ENCODE results near the gene CHEK1. TPM values are rescaled to one million over a fixed set of nuclear protein-coding genes. Genes with fewer than 3 reads are reported as not detected.

Gene CHEK1
- total RNA-seq, 6 experiments from 2014 or later = 23.8 to 43.6 (median 39.7) TPM

DNA sequence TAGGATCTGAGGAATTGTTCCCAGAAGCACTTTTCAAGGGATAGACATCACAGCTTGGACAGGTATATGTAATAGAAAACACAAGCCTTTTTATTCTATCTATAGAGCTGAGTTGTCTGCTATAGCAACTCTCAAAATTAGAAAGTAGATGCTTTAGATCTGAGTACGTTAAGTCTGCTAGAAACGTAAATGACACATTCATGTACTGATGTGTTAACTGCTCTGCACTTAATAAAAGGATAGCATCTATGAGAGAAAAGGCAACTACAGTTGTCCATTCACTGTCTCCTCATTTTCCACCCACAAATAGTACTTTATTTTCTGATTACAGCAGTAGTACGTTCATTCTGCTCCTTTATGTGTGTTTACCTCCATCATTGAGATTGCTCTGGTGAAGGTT, 38.3 kb upstream of the CHEK1 start:
- Mint-ChIP-seq H3K4me3 (no peak overlapping the region), H3K27me3 (ENCODE audit: insufficient read depth) (peaks cover 1% of the 10 kb centered on the region; the same call in 1 of the 2 replicates), H3K9me3 (no peaks in the 10 kb centered on the region), H3K27ac (no peak overlapping the region), H3K36me3 (ENCODE audit: low read depth) (peaks cover 19% of the 10 kb centered on the region), H3K4me1 (ENCODE audit: low read depth) (peaks cover 25% of the 10 kb centered on the region)
- TF ChIP-seq, protein P1, sequence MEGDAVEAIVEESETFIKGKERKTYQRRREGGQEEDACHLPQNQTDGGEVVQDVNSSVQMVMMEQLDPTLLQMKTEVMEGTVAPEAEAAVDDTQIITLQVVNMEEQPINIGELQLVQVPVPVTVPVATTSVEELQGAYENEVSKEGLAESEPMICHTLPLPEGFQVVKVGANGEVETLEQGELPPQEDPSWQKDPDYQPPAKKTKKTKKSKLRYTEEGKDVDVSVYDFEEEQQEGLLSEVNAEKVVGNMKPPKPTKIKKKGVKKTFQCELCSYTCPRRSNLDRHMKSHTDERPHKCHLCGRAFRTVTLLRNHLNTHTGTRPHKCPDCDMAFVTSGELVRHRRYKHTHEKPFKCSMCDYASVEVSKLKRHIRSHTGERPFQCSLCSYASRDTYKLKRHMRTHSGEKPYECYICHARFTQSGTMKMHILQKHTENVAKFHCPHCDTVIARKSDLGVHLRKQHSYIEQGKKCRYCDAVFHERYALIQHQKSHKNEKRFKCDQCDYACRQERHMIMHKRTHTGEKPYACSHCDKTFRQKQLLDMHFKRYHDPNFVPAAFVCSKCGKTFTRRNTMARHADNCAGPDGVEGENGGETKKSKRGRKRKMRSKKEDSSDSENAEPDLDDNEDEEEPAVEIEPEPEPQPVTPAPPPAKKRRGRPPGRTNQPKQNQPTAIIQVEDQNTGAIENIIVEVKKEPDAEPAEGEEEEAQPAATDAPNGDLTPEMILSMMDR (IDR thresholded peaks at IDR 0.05) = no peak
- DNase-seq = no peak

DNA sequence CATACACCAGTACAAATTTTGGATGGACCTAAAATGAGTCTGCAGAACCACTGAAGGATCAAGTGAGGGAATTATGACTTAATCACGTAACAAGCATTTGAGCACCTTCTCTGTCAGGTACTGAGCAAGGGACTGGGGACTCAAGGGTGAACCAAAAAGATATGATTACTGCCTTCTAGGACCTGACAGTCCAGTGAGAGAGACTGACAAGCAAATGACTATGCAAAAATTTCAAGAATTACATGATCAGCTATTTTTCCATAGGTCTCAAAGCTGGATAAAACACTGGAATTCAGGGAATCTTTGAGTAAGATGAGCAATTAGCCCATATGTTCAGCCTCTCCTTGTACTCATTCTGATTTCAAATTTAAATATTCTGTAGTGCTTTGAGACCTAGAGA, 37.5 kb upstream of the CHEK1 start:
- Mint-ChIP-seq H3K4me3 (no peak overlapping the region), H3K9me3 (no peaks in the 10 kb centered on the region), H3K36me3 (ENCODE audit: low read depth) (peaks cover 19% of the 10 kb centered on the region), H3K27me3 (ENCODE audit: insufficient read depth) (peaks cover 1% of the 10 kb centered on the region; the same call in 1 of the 2 replicates), H3K27ac (no peak overlapping the region), H3K4me1 (ENCODE audit: low read depth) (peaks cover 27% of the 10 kb centered on the region)
- TF ChIP-seq, protein P1 (IDR thresholded peaks at IDR 0.05) = no peak
- DNase-seq = no peak

DNA sequence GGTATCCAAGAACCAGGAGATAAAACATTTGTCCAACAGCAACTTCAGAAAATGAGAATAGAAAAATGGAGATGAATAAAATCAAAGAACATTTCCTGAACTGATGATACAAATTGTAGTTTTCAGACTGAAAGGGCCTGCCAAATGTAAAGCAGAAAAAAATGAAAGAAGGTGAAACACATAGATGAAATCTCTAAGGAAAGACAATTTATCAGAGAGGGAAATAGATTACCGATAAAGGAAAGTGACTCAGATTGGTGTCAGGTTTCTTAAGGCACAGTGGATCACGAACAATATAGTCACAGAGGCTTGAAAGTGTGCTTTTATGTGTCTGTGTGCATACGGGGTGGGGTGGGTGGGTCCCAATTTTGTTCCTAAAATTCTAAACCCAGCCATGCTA, 36.5 kb upstream of the CHEK1 start:
- H3K9me3 Mint-ChIP-seq = no peaks in the 10 kb centered on the region
- H3K27me3 Mint-ChIP-seq (ENCODE audit: insufficient read depth) = peaks cover 1% of the 10 kb centered on the region; the same call in 1 of the 2 replicates
- peaks cover 22% of the 10 kb centered on the region for H3K36me3 Mint-ChIP-seq (ENCODE audit: low read depth)
- peak overlapping the region; percentile 20 for H3K4me3 Mint-ChIP-seq
- peak overlapping the region; percentile 1; the same call in 1 of the 2 replicates for H3K27ac Mint-ChIP-seq
- DNase-seq = no peak
- TF ChIP-seq, protein P1 (IDR thresholded peaks at IDR 0.05) = no peak
- peaks cover 29% of the 10 kb centered on the region for H3K4me1 Mint-ChIP-seq (ENCODE audit: low read depth)

DNA sequence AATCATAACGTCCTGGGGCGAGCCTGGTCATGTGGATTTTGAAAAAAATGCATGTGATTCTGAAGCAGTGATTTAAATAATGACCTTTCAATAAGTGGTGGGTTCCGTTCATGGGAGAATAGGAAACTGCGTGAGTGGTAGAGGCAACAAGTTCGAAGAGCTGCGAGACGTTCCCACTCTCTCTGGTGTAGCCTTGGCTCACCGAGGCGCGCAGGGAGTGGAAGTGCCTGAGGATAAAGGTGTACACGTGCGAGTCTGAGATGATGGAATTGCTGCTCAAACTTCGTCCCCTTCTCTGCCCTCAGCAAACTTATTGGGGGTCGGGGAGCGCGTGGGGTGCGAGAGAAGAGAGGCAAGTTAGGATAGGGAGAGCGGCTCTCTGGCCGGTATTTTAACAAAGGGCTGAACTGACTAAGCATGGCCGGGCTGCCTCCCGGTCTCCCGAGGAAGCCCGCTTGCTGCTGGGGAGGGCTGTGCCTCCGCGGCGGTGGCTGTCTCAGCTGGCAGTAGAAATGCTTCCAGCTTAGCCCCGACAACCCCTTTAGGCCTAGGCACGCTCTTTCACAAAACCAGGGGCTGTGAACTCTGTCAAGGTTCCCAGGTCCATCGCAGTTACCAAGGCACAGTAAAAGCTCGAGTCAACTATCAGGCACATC, 33.2 kb upstream of the CHEK1 start:
- Mint-ChIP-seq H3K27me3 (ENCODE audit: insufficient read depth) (no peaks in the 10 kb centered on the region; the same call in 1 of the 2 replicates), H3K4me1 (ENCODE audit: low read depth) (peaks cover 51% of the 10 kb centered on the region), H3K9me3 (no peaks in the 10 kb centered on the region), H3K27ac (peak overlapping the region; percentile 99), H3K4me3 (peak overlapping the region; percentile 96), H3K36me3 (ENCODE audit: low read depth) (peaks cover 20% of the 10 kb centered on the region)
- peak; percentile 1 for DNase-seq
- TF ChIP-seq, protein P1 (IDR thresholded peaks at IDR 0.05) = no peak

DNA sequence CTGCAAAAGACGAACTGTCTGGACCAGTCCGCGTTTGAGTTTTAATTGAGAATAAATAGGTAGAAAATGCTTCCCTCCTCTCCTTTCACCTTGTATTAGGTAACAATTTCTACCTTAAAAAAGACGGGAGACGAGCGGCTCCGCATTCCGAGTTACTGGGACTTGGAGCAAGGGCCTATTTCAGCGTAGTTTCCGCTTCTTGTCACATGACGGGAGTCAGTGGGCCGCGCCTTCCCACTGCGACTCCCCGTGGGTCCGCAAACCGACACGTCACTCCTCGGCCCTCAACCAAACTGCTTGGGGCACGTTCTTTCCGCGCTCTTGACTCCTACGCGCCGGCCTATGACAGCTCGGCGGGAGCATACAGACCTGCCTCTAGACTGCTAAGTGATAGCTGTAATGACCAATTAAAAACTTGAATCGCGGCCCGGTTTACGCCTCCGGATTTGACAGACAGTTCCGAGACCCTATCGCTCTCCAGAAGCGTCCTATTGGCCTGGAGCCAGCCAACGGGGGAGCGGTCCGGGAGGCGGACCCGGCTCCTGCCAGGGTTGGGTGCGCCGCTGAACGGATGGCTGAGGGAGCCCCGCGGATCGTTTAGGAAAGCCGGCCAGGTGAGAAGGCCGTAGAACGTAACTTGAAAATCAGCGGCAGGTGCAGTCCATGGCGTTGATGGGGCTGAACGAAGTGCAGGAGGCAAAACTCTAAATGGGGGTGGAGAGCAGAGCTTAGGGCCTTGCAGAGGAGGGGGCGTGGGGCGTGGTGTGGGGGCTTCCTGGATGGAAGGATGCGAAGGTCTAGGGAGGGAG, 32.5 kb upstream of the CHEK1 start, which contains the start of gene STT3A:
Gene STT3A (plus strand): TSS at position 548 of the 809 bp plus-strand sequence. CDS start 3,064 bp downstream, outside the sequence.
- Mint-ChIP-seq H3K27ac (peak within 1 kb of the TSS; percentile 99), H3K27me3 (ENCODE audit: insufficient read depth) (no peaks in the 10 kb centered on the region; the same call in 1 of the 2 replicates), H3K36me3 (ENCODE audit: low read depth) (peaks cover 26% of the 10 kb centered on the region), H3K9me3 (no peaks in the 10 kb centered on the region), H3K4me1 (ENCODE audit: low read depth) (peaks cover 50% of the 10 kb centered on the region), H3K4me3 (peak within 1 kb of the TSS; percentile 96)
- TF ChIP-seq, protein P1 (IDR thresholded peaks at IDR 0.05) = no peak
- peak; percentile 100 for DNase-seq

Measured in HFFc6 (cell line).